ENCODE data around the gene SLC1A4. TPM values are rescaled to one million over a fixed set of nuclear protein-coding genes. Genes with fewer than 3 reads are reported as not detected.

SLC1A4 gene
- total and polyA plus RNA-seq, 10 of the 15 experiments (the other 5 are each of a cell fraction or from before 2014, with no cell fraction given), result 10.8 to 43.2 (median 27.7) TPM

DNA sequence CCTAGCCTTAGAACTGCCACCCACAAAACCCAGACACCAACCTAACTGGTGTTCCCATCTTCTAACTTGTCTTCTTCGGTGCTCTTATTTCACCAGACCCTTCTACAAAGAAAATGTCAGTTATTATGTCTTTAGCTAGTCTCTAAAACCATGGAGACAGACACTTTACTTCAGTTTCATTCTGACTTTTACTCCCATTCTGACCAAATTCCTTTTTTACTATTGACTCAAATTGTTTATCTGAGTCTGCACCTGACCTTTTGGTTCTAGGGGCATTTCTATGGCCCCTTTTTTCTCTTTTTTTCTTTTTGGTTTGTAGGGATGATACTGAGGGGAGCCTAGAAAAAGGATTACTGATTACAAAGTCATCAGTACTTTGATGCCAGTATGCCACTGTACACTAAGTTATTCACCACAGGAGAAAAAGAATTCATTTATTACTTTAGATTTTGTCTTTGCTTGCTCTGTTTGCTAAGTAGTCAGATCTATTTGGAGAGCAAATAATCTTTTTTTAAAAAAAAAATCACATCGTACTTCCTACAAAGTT lies 6.8 kb upstream of the SLC1A4 start (continued):
- TF ChIP-seq HDAC6 (IDR thresholded peaks at IDR 0.05; ENCODE audit: unreplicated experiment) (no peak), TAF1 (IDR thresholded peaks at IDR 0.05; ENCODE audit: borderline replicate concordance, low read depth, low read length) (no peak), SUZ12 (IDR thresholded peaks at IDR 0.05; ENCODE audit: unreplicated experiment) (no peak), JUNB (IDR thresholded peaks at IDR 0.05) (peak; percentile 99), ZBED1 (IDR thresholded peaks at IDR 0.05; ENCODE audit: borderline replicate concordance) (peak; percentile 78; the same call in 1 of the 2 replicates), SP1 (IDR thresholded peaks at IDR 0.05; ENCODE audit: low read depth, low read length) (peak; percentile 23), NFYB (IDR thresholded peaks at IDR 0.05; ENCODE audit: insufficient read depth, low read depth, low read length) (no peak), RAD51 (IDR thresholded peaks at IDR 0.05) (peak; percentile 51; the same call in 1 of the 2 replicates), MTA2 (IDR thresholded peaks at IDR 0.05; ENCODE audit: low read depth) (peak; percentile 72), ZNF24 (IDR thresholded peaks at IDR 0.05) (no peak), NBN (IDR thresholded peaks at IDR 0.05) (peak; percentile 47; the same call in 1 of the 2 replicates), BCL11A (IDR thresholded peaks at IDR 0.05; ENCODE audit: low read depth, low read length) (peak; percentile 81; the same call in 1 of the 2 replicates), DPF2 (IDR thresholded peaks at IDR 0.05) (peak; percentile 83; the same call in 1 of the 2 replicates), MTA3 (IDR thresholded peaks at IDR 0.05; ENCODE audit: borderline replicate concordance, low read length) (peak; percentile 75; the same call in 1 of the 2 replicates), CREB1 (IDR thresholded peaks at IDR 0.05; ENCODE audit: low read depth) (peak; percentile 47; the same call in 1 of the 2 replicates)
- TF ChIP-seq, protein P1, sequence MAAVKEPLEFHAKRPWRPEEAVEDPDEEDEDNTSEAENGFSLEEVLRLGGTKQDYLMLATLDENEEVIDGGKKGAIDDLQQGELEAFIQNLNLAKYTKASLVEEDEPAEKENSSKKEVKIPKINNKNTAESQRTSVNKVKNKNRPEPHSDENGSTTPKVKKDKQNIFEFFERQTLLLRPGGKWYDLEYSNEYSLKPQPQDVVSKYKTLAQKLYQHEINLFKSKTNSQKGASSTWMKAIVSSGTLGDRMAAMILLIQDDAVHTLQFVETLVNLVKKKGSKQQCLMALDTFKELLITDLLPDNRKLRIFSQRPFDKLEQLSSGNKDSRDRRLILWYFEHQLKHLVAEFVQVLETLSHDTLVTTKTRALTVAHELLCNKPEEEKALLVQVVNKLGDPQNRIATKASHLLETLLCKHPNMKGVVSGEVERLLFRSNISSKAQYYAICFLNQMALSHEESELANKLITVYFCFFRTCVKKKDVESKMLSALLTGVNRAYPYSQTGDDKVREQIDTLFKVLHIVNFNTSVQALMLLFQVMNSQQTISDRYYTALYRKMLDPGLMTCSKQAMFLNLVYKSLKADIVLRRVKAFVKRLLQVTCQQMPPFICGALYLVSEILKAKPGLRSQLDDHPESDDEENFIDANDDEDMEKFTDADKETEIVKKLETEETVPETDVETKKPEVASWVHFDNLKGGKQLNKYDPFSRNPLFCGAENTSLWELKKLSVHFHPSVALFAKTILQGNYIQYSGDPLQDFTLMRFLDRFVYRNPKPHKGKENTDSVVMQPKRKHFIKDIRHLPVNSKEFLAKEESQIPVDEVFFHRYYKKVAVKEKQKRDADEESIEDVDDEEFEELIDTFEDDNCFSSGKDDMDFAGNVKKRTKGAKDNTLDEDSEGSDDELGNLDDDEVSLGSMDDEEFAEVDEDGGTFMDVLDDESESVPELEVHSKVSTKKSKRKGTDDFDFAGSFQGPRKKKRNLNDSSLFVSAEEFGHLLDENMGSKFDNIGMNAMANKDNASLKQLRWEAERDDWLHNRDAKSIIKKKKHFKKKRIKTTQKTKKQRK (IDR thresholded peaks at IDR 0.05; ENCODE audit: low read depth, low read length), result no peak
- TF ChIP-seq, protein P2, sequence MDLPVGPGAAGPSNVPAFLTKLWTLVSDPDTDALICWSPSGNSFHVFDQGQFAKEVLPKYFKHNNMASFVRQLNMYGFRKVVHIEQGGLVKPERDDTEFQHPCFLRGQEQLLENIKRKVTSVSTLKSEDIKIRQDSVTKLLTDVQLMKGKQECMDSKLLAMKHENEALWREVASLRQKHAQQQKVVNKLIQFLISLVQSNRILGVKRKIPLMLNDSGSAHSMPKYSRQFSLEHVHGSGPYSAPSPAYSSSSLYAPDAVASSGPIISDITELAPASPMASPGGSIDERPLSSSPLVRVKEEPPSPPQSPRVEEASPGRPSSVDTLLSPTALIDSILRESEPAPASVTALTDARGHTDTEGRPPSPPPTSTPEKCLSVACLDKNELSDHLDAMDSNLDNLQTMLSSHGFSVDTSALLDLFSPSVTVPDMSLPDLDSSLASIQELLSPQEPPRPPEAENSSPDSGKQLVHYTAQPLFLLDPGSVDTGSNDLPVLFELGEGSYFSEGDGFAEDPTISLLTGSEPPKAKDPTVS (IDR thresholded peaks at IDR 0.05; ENCODE audit: low read depth, low read length), result no peak
- TF ChIP-seq, protein P3, sequence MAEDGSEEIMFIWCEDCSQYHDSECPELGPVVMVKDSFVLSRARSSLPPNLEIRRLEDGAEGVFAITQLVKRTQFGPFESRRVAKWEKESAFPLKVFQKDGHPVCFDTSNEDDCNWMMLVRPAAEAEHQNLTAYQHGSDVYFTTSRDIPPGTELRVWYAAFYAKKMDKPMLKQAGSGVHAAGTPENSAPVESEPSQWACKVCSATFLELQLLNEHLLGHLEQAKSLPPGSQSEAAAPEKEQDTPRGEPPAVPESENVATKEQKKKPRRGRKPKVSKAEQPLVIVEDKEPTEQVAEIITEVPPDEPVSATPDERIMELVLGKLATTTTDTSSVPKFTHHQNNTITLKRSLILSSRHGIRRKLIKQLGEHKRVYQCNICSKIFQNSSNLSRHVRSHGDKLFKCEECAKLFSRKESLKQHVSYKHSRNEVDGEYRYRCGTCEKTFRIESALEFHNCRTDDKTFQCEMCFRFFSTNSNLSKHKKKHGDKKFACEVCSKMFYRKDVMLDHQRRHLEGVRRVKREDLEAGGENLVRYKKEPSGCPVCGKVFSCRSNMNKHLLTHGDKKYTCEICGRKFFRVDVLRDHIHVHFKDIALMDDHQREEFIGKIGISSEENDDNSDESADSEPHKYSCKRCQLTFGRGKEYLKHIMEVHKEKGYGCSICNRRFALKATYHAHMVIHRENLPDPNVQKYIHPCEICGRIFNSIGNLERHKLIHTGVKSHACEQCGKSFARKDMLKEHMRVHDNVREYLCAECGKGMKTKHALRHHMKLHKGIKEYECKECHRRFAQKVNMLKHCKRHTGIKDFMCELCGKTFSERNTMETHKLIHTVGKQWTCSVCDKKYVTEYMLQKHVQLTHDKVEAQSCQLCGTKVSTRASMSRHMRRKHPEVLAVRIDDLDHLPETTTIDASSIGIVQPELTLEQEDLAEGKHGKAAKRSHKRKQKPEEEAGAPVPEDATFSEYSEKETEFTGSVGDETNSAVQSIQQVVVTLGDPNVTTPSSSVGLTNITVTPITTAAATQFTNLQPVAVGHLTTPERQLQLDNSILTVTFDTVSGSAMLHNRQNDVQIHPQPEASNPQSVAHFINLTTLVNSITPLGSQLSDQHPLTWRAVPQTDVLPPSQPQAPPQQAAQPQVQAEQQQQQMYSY (CRISPR knock-in tag; IDR thresholded peaks at IDR 0.05), result no peak
- TF ChIP-seq, protein P4, sequence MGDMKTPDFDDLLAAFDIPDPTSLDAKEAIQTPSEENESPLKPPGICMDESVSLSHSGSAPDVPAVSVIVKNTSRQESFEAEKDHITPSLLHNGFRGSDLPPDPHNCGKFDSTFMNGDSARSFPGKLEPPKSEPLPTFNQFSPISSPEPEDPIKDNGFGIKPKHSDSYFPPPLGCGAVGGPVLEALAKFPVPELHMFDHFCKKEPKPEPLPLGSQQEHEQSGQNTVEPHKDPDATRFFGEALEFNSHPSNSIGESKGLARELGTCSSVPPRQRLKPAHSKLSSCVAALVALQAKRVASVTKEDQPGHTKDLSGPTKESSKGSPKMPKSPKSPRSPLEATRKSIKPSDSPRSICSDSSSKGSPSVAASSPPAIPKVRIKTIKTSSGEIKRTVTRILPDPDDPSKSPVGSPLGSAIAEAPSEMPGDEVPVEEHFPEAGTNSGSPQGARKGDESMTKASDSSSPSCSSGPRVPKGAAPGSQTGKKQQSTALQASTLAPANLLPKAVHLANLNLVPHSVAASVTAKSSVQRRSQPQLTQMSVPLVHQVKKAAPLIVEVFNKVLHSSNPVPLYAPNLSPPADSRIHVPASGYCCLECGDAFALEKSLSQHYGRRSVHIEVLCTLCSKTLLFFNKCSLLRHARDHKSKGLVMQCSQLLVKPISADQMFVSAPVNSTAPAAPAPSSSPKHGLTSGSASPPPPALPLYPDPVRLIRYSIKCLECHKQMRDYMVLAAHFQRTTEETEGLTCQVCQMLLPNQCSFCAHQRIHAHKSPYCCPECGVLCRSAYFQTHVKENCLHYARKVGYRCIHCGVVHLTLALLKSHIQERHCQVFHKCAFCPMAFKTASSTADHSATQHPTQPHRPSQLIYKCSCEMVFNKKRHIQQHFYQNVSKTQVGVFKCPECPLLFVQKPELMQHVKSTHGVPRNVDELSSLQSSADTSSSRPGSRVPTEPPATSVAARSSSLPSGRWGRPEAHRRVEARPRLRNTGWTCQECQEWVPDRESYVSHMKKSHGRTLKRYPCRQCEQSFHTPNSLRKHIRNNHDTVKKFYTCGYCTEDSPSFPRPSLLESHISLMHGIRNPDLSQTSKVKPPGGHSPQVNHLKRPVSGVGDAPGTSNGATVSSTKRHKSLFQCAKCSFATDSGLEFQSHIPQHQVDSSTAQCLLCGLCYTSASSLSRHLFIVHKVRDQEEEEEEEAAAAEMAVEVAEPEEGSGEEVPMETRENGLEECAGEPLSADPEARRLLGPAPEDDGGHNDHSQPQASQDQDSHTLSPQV (IDR thresholded peaks at IDR 0.05), result no peak

Measured in GM12878 (cell line).